Progenitor cell of endocrine pancreas (in vitro differentiated cells): ENCODE measurements around the gene RPL13. TPM values are rescaled to one million over a fixed set of nuclear protein-coding genes. Genes with fewer than 3 reads are reported as not detected.
A peak's percentile ranks its signal among the peaks of the same experiment; 100 is the strongest.

ENCODE experiments used
- DNase-seq: peaks from one replicate; pipeline ENCODE4 v3.0.0; 2021; ENCODE audit warnings: low spot score; ENCODE audit not compliant: unreplicated experiment
- H3K27ac Mint-ChIP-seq: 2 replicates; pipeline ENCODE4 v1.8.0; 2021; ENCODE audit warnings: mild to moderate bottlenecking, moderate library complexity, mixed read lengths
- H3K27me3 Mint-ChIP-seq: 2 replicates; pipeline ENCODE4 v1.8.0; 2021; ENCODE audit warnings: mixed read lengths
- H3K36me3 Mint-ChIP-seq: 2 replicates; pipeline ENCODE4 v1.8.0; 2022; ENCODE audit warnings: mixed read lengths; ENCODE audit not compliant: insufficient read depth
- H3K4me1 Mint-ChIP-seq: 2 replicates; pipeline ENCODE4 v1.8.0; 2021; ENCODE audit warnings: low read depth, mixed read lengths
- H3K4me3 Mint-ChIP-seq: 2 replicates; pipeline ENCODE4 v1.8.0; 2021; ENCODE audit warnings: low read depth, mild to moderate bottlenecking, moderate library complexity, mixed read lengths
- H3K9me3 Mint-ChIP-seq: 2 replicates; pipeline ENCODE4 v1.8.0; 2021; ENCODE audit warnings: low read depth, mixed read lengths
- CTCF ChIP-seq: fragments of 200-600 bp; sonication (generic); IDR thresholded peaks from one replicate; pipeline ENCODE4 v1.5.0; 2021; ENCODE audit warnings: antibody characterized with exemption, mild to moderate bottlenecking; ENCODE audit not compliant: unreplicated experiment
- total RNA-seq: library from RNA; stranded (reverse); gene quantifications from 2 replicates; pipeline ENCODE4 v1.2.1, GENCODE V29; 2021

RPL13 gene
- total RNA-seq, 1 donor from 2014 or later = 1,643 TPM

GRCh38 chr16:89613231-89613953, 52.9 kb downstream of the RPL13 start, which contains the start of gene DPEP1:
DPEP1 (plus strand) TSS chr16:89613642; CDS start chr16:89630411, 16,769 bp downstream.
- peak within 1 kb of the TSS; percentile 77 for H3K27ac Mint-ChIP-seq
- no peaks in the 10 kb centered on the region for H3K36me3 Mint-ChIP-seq

GRCh38 chr16:89613954-89614459, 53.5 kb downstream of the RPL13 start:
- Mint-ChIP-seq H3K4me1 (peaks cover 5% of the 10 kb centered on the region), H3K27ac (no peak overlapping the region), H3K9me3 (no peaks in the 10 kb centered on the region), H3K36me3 (no peaks in the 10 kb centered on the region), H3K27me3 (no peaks in the 10 kb centered on the region), H3K4me3 (no peak overlapping the region)
- DNase-seq = no peak
- no peak for TF ChIP-seq CTCF

More at GRCh38 chr16:89613231-89613953, 52.9 kb downstream of the RPL13 start, which contains the start of gene DPEP1:
- Mint-ChIP-seq H3K4me1 (peaks cover 6% of the 10 kb centered on the region), H3K4me3 (no peak within 1 kb of the TSS), H3K9me3 (no peaks in the 10 kb centered on the region), H3K27me3 (no peaks in the 10 kb centered on the region)
- no peak for TF ChIP-seq CTCF
- no peak for DNase-seq

Other genes with a start within 250 kb of the RPL13 start
- 178 and 183 TPM in 2 replicates for gene ANKRD11, start 70.1 kb upstream of the RPL13 start, total RNA-seq
- gene SPG7, start 52.3 kb upstream of the RPL13 start, total RNA-seq = 183 and 184 TPM in 2 replicates
- gene CPNE7, start 15.1 kb downstream of the RPL13 start, total RNA-seq = 0.41 and 0.84 TPM in 2 replicates
- gene DPEP1, start 53.0 kb downstream of the RPL13 start, total RNA-seq = 29.6 and 36.3 TPM in 2 replicates
- 96.5 and 105 TPM in 2 replicates for gene CHMP1A, start 97.0 kb downstream of the RPL13 start, total RNA-seq
- gene SPATA33, start 97.2 kb downstream of the RPL13 start, total RNA-seq = 33.4 and 38.4 TPM in 2 replicates
- 183 and 192 TPM in 2 replicates for gene CDK10, start 126.0 kb downstream of the RPL13 start, total RNA-seq
- gene SPATA2L, start 141.0 kb downstream of the RPL13 start, total RNA-seq = 14.0 and 15.5 TPM in 2 replicates
- 17.4 and 17.9 TPM in 2 replicates for gene VPS9D1, start 160.2 kb downstream of the RPL13 start, total RNA-seq
- gene ZNF276, start 160.9 kb downstream of the RPL13 start, total RNA-seq = 22.5 and 25.0 TPM in 2 replicates